H1 (cell line): Measurements from ENCODE around the gene CTSC. TPM values are rescaled to one million over a fixed set of nuclear protein-coding genes. Genes with fewer than 3 reads are reported as not detected.

Experiments used
- CTCF ChIA-PET: fragments of 300-600 bp; sonication (Branson Sonifier 250); formaldehyde crosslinking; loops from one replicate; lab custom pipeline; 2021; ENCODE audit not compliant: partially characterized antibody; lab: Charles Lee
- POLR2A ChIA-PET: fragments of 300-600 bp; sonication (Branson Sonifier 250); formaldehyde crosslinking; loops from one replicate; lab custom pipeline; 2021; ENCODE audit warnings: inconsistent platforms; ENCODE audit not compliant: partially characterized antibody; lab: Charles Lee
- DNase-seq, 2 experiments: peaks; one replicate each; pipeline versions ENCODE4 v3.0.0 to v3.0.0-alpha.2; 2010 to 2022; ENCODE audit warnings: low spot score in 2 of 2, low read depth in 1 of 2, mixed read lengths in 1 of 2
- FAIRE-seq: peaks from 2 replicates; lab custom pipeline; 2011; peaks lifted over from hg19 to GRCh38; lab: Jason Lieb, UNC
- H2AFZ ChIP-seq: 2 replicates; pipeline ENCODE4 v1.8.1; 2012; ENCODE audit warnings: low read length, inconsistent platforms
- H2AK5ac ChIP-seq: 2 replicates; pipeline ENCODE4 v1.6.1; 2013; ENCODE audit warnings: low read depth, low read length
- H2BK120ac ChIP-seq: replicated peaks from 2 replicates; pipeline ENCODE3; 2013; ENCODE audit warnings: low read depth, low read length, inconsistent platforms
- H2BK12ac ChIP-seq: 2 replicates; pipeline ENCODE4 v1.6.1; 2013; ENCODE audit warnings: low read depth, low read length
- H2BK15ac ChIP-seq: 2 replicates; pipeline ENCODE4 v1.6.1; 2013; ENCODE audit warnings: low read length
- H2BK20ac ChIP-seq: 2 replicates; pipeline ENCODE4 v1.6.1; 2013; ENCODE audit warnings: low read length
- H2BK5ac ChIP-seq: 2 replicates; pipeline ENCODE4 v1.6.1; 2013; ENCODE audit warnings: low read depth, low read length
- H3K14ac ChIP-seq: 2 replicates; pipeline ENCODE4 v1.6.1; 2013; ENCODE audit warnings: inconsistent platforms; ENCODE audit not compliant: insufficient read length
- H3K18ac ChIP-seq: 2 replicates; pipeline ENCODE4 v1.6.1; 2013; ENCODE audit warnings: low read length; ENCODE audit errors: extremely low read depth
- H3K23ac ChIP-seq: 2 replicates; pipeline ENCODE4 v1.6.1; 2013; ENCODE audit warnings: inconsistent platforms; ENCODE audit not compliant: insufficient read length
- H3K23me2 ChIP-seq: 2 replicates; pipeline ENCODE4 v1.6.1; 2013; ENCODE audit warnings: low read depth, low read length
- H3K27ac ChIP-seq: 2 replicates; pipeline ENCODE4 v1.6.1; 2011; ENCODE audit warnings: low read depth, low read length, inconsistent platforms
- H3K27me3 ChIP-seq, 4 experiments: replicated peaks in 1 of 4; 1 replicate in 1 of 4; 2 replicates in 3 of 4; pipeline versions ENCODE4 v1.6.1 to v1.8.1; 2011 to 2013; ENCODE audit warnings: low read length in 3 of 4, mild to moderate bottlenecking in 3 of 4, inconsistent platforms in 2 of 4, mixed read lengths in 2 of 4, moderate library complexity in 1 of 4; ENCODE audit not compliant: control insufficient read depth in 3 of 4, insufficient read depth in 3 of 4; ENCODE audit errors: extremely low read depth in 1 of 4
- H3K36me3 ChIP-seq, 4 experiments: 2 replicates each; pipeline versions ENCODE4 v1.6.1 to v1.8.1; 2011 to 2013; ENCODE audit warnings: mild to moderate bottlenecking in 4 of 4, low read length in 3 of 4, moderate library complexity in 2 of 4, control low read depth in 1 of 4, inconsistent platforms in 1 of 4; ENCODE audit not compliant: insufficient read depth in 4 of 4, control insufficient read depth in 2 of 4
- H3K4ac ChIP-seq: replicated peaks from 2 replicates; pipeline ENCODE3; 2013; ENCODE audit warnings: low read length, low read depth, mixed read lengths, inconsistent platforms; ENCODE audit not compliant: insufficient read length
- H3K4me1 ChIP-seq, 4 experiments: replicated peaks in 1 of 4; 1 replicate in 1 of 4; 2 replicates in 3 of 4; pipeline versions ENCODE4 v1.6.1 to v1.8.1; 2011 to 2013; ENCODE audit warnings: low read length in 3 of 4, inconsistent platforms in 2 of 4, mixed read lengths in 1 of 4; ENCODE audit not compliant: insufficient read depth in 4 of 4, control insufficient read depth in 3 of 4
- H3K4me2 ChIP-seq, 2 experiments: 2 replicates each; pipeline versions ENCODE4 v1.6.1 to v1.8.1; 2011 to 2013; ENCODE audit warnings: low read depth in 2 of 2, low read length in 2 of 2, control low read depth in 1 of 2, inconsistent platforms in 1 of 2, mild to moderate bottlenecking in 1 of 2; ENCODE audit not compliant: insufficient read depth in 1 of 2
- H3K4me3 ChIP-seq, 4 experiments: fragments of 200-600, 300-600 bp in 1 of 4; sonication (generic), shearing (Covaris generic), sonication (Bioruptor Twin) in 1 of 4; 2 replicates each; pipeline versions ENCODE4 v1.5.1 to v1.8.1; 2011 to 2016; ENCODE audit warnings: low read length in 4 of 4, low read depth in 3 of 4, control low read depth in 2 of 4, inconsistent platforms in 2 of 4, mild to moderate bottlenecking in 2 of 4, mixed read lengths in 1 of 4, moderate library complexity in 1 of 4; ENCODE audit not compliant: insufficient read depth in 2 of 4; ENCODE audit errors: extremely low read depth in 1 of 4
- H3K56ac ChIP-seq: replicated peaks from 2 replicates; pipeline ENCODE3; 2013; ENCODE audit warnings: low read depth, mild to moderate bottlenecking, mixed read lengths, low read length, inconsistent platforms; ENCODE audit not compliant: insufficient read length
- H3K79me1 ChIP-seq: 2 replicates; pipeline ENCODE4 v1.6.1; 2013; ENCODE audit warnings: low read depth, low read length, control low read depth
- H3K79me2 ChIP-seq, 2 experiments: 2 replicates each; pipeline versions ENCODE4 v1.6.1 to v1.8.1; 2012 to 2013; ENCODE audit warnings: low read length in 2 of 2, mild to moderate bottlenecking in 2 of 2, inconsistent platforms in 1 of 2; ENCODE audit not compliant: insufficient read depth in 2 of 2, control insufficient read depth in 1 of 2
- H3K9ac ChIP-seq, 4 experiments: replicated peaks in 1 of 4; 1 replicate in 1 of 4; 2 replicates in 3 of 4; pipeline versions ENCODE4 v1.6.1 to v1.8.1; 2011 to 2013; ENCODE audit warnings: low read depth in 3 of 4, low read length in 3 of 4, control low read depth in 2 of 4, mild to moderate bottlenecking in 2 of 4, moderate library complexity in 2 of 4, inconsistent platforms in 1 of 4; ENCODE audit errors: extremely low read depth in 1 of 4
- H3K9me3 ChIP-seq, 2 experiments: 2 replicates each; pipeline versions ENCODE4 v1.6.1 to v1.8.1; 2012 to 2013; ENCODE audit warnings: mild to moderate bottlenecking in 2 of 2, moderate library complexity in 2 of 2, control low read depth in 1 of 2, inconsistent platforms in 1 of 2, low read depth in 1 of 2, low read length in 1 of 2, mixed read lengths in 1 of 2; ENCODE audit not compliant: insufficient read depth in 2 of 2
- H4K20me1 ChIP-seq, 2 experiments: replicated peaks in 1 of 2; 2 replicates each; pipeline versions ENCODE3 to v1.8.1; 2011 to 2013; ENCODE audit warnings: inconsistent platforms in 2 of 2, low read length in 2 of 2, mild to moderate bottlenecking in 1 of 2; ENCODE audit not compliant: insufficient read depth in 2 of 2, control insufficient read depth in 1 of 2
- H4K5ac ChIP-seq: 2 replicates; pipeline ENCODE4 v1.6.1; 2013; ENCODE audit warnings: low read length, low read depth, mixed read lengths, inconsistent platforms; ENCODE audit not compliant: insufficient read length
- H4K8ac ChIP-seq: 2 replicates; pipeline ENCODE4 v1.8.0; 2013; ENCODE audit warnings: mild to moderate bottlenecking, moderate library complexity, low read length, inconsistent platforms; ENCODE audit not compliant: insufficient read depth; ENCODE audit errors: extremely low read depth
- H4K91ac ChIP-seq: replicated peaks from 2 replicates; pipeline ENCODE3; 2013; ENCODE audit warnings: low read length, mixed read lengths, inconsistent platforms; ENCODE audit not compliant: insufficient read length
- BCL11A ChIP-seq, 2 experiments: IDR thresholded peaks; one replicate each; pipeline ENCODE4 v1.6.1; 2011; ENCODE audit warnings: low read depth in 2 of 2, low read length in 2 of 2, mild to moderate bottlenecking in 2 of 2
- BRCA1 ChIP-seq: IDR thresholded peaks from 2 replicates; pipeline ENCODE4 v1.6.1; 2012; ENCODE audit warnings: low read depth, low read length, improper control_type of control experiment
- CHD2 ChIP-seq: IDR thresholded peaks from 2 replicates; pipeline ENCODE4 v1.6.1; 2012; ENCODE audit warnings: low read length, improper control_type of control experiment
- EGR1 ChIP-seq: IDR thresholded peaks from 2 replicates; pipeline ENCODE4 v1.6.1; 2011; ENCODE audit warnings: low read depth, low read length, borderline replicate concordance
- HDAC2 ChIP-seq, 2 experiments: fragments of 300-600 bp in 1 of 2; sonication (generic) in 1 of 2; IDR thresholded peaks; 2 replicates each; pipeline ENCODE4 v1.6.1; 2011 to 2012; ENCODE audit warnings: low read depth in 2 of 2, low read length in 2 of 2, mild to moderate bottlenecking in 2 of 2, moderate library complexity in 2 of 2, borderline replicate concordance in 1 of 2, inconsistent platforms in 1 of 2
- PHF8 ChIP-seq: fragments of 200-600 bp; sonication (generic); conservative IDR thresholded peaks from 2 replicates; pipeline ENCODE4 v1.7.1; 2012; ENCODE audit warnings: low read depth, mild to moderate bottlenecking, inconsistent platforms, low read length, moderate library complexity
- RFX5 ChIP-seq: IDR thresholded peaks from 2 replicates; pipeline ENCODE4 v1.6.1; 2011; ENCODE audit warnings: low read depth, low read length, improper control_type of control experiment, borderline replicate concordance
- SIRT6 ChIP-seq: IDR thresholded peaks from one replicate; pipeline ENCODE4 v1.7.1; 2012; ENCODE audit warnings: low read length, inconsistent platforms
- SRF ChIP-seq: IDR thresholded peaks from 2 replicates; pipeline ENCODE4 v1.6.1; 2011; ENCODE audit warnings: mild to moderate bottlenecking, low read depth, low read length, moderate library complexity
- polyA plus RNA-seq, 7 experiments: library from polyadenylated mRNA; depleted of rRNA in 3 of 7; stranded (reverse) in 5 of 7; unstranded in 2 of 7; fragments of >200 nt in 5 of 7; fragments of 200-250 nt in 2 of 7; gene quantifications; 1 replicate in 5 of 7; 2 replicates in 1 of 7; 4 replicates in 1 of 7; pipeline versions ENCODE4 v1.2.1 to v1.2.3, GENCODE V29; 2011 to 2013; ENCODE audit warnings: missing spikeins in 2 of 7, mixed read lengths in 2 of 7
- total RNA-seq: library from RNA; stranded (reverse); fragmentation: NEBNext Ultra II Directional; extraction: Animal tissue kit (Norgen Biotek cat#: 25700); gene quantifications from 2 replicates; pipeline ENCODE4 v1.2.1, GENCODE V29; 2021

CTSC gene
- total and polyA plus RNA-seq, 2 of the 8 experiments (the other 6 are each of a cell fraction or from before 2014, with no cell fraction given): 347 to 369 TPM

DNA sequence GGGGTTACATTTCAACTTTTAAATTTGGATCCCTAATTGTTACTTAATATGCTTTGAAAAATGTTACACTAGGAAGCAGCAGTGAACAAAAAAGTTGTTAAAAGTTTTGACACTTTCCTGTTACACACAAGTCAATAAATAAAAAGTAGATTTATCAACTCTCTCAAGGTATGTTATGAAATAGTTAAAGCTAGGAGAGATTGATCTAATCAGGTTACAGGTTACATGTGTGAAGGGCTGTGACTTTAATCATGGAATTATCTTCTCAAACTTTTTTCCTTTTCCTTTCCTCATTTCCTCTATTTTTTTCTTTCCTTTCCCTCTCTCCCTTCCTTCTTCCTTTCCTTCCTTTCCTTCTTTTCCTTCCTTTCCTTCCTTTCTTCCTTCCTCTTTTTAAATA, 85.3 kb downstream of the CTSC start:
- Histone ChIP-seq H3K79me2 (no peaks in the 10 kb centered on the region), H3K14ac (no peak overlapping the region), H2BK15ac (no peak overlapping the region), H2BK12ac (no peak overlapping the region), H3K36me3 (no peaks in the 10 kb centered on the region), H3K18ac (no peak overlapping the region), H2BK5ac (no peak overlapping the region), H3K9ac (no peak overlapping the region), H3K27ac (no peak overlapping the region), H3K9me3 (peaks cover 0 to 1% of the 10 kb centered on the region in 2 experiments; a peak in 1 of 4 replicates), H4K20me1 (no peaks in the 10 kb centered on the region), H2BK20ac (no peak overlapping the region), H3K4ac (no peak overlapping the region), H4K5ac (no peak overlapping the region), H3K23ac (no peak overlapping the region), H2AK5ac (no peak overlapping the region), H3K23me2 (no peaks in the 10 kb centered on the region), H3K79me1 (no peaks in the 10 kb centered on the region), H3K4me1 (no peaks in the 10 kb centered on the region), H2AFZ (no peak overlapping the region), H4K8ac (no peak overlapping the region), H4K91ac (no peak overlapping the region), H2BK120ac (no peak overlapping the region), H3K56ac (no peak overlapping the region), H3K4me2 (no peak overlapping the region), H3K27me3 (no peaks in the 10 kb centered on the region), H3K4me3 (no peak overlapping the region)
- FAIRE-seq (no peak), DNase-seq (no peak)
- ChIA-PET POLR2A (no interaction called here), CTCF (interaction anchor here (1.6 to 2.0 kb wide), 2 partner anchors 20 to 233 kb away, joined by 3 to 5 read pairs; no protein-coding TSS in a partner anchor)
- TF ChIP-seq HDAC2 (IDR thresholded peaks at IDR 0.05; ENCODE audit: borderline replicate concordance in 1 of 2, low read depth in 2 of 2, low read length in 2 of 2) (no peak), EGR1 (no peak), RFX5 (no peak), BCL11A (IDR thresholded peaks at IDR 0.05; ENCODE audit: low read depth in 2 of 2, low read length in 2 of 2) (no peak), CHD2 (no peak), PHF8 (no peak), BRCA1 (no peak), SIRT6 (no peak), SRF (no peak)
